ENCODE results near the gene VILL.

GRCh38 chr3:38002291-38002876, 11.8 kb downstream of the VILL start:
- TF ChIP-seq CTCF (IDR thresholded peaks at IDR 0.05; ENCODE audit: poor library complexity, severe bottlenecking) (no peak), RAD21 (conservative IDR thresholded peaks at IDR 0.05) (no peak), POLR2AphosphoS5 (IDR thresholded peaks at IDR 0.05) (no peak), MXI1 (conservative IDR thresholded peaks at IDR 0.05; ENCODE audit: poor library complexity, severe bottlenecking) (no peak)
